H9 (cell line): ENCODE results near the gene KIAA1549. TPM values are rescaled to one million over a fixed set of nuclear protein-coding genes. Genes with fewer than 3 reads are reported as not detected.

ENCODE experiments used
- DNase-seq: peaks from one replicate; pipeline ENCODE4 v3.0.0-alpha.2; 2017
- H2AFZ ChIP-seq: one replicate; pipeline ENCODE4 v1.6.1; 2013; ENCODE audit warnings: mild to moderate bottlenecking, low read length, control low read depth, moderate library complexity
- H2AK5ac ChIP-seq: 2 replicates; pipeline ENCODE4 v1.6.1; 2013; ENCODE audit warnings: low read length, control low read depth, mixed read lengths; ENCODE audit not compliant: insufficient read length
- H2BK120ac ChIP-seq: one replicate; pipeline ENCODE4 v1.6.1; 2013; ENCODE audit warnings: low read depth, mild to moderate bottlenecking, low read length, control low read depth, inconsistent platforms; ENCODE audit not compliant: poor library complexity, severe bottlenecking
- H2BK12ac ChIP-seq: 2 replicates; pipeline ENCODE4 v1.6.1; 2013; ENCODE audit warnings: low read length, control low read depth, mixed read lengths, low read depth; ENCODE audit not compliant: insufficient read length
- H2BK15ac ChIP-seq: 2 replicates; pipeline ENCODE4 v1.6.1; 2013; ENCODE audit warnings: low read depth, low read length, control low read depth
- H2BK20ac ChIP-seq: one replicate; pipeline ENCODE4 v1.6.1; 2013; ENCODE audit warnings: low read depth, mild to moderate bottlenecking, low read length, control low read depth, inconsistent platforms; ENCODE audit not compliant: poor library complexity, severe bottlenecking
- H2BK5ac ChIP-seq: 2 replicates; pipeline ENCODE4 v1.6.1; 2013; ENCODE audit warnings: low read length, control low read depth, mixed read lengths; ENCODE audit not compliant: insufficient read length
- H3K14ac ChIP-seq: 2 replicates; pipeline ENCODE4 v1.6.1; 2013; ENCODE audit warnings: low read length, control low read depth; ENCODE audit not compliant: insufficient read depth
- H3K18ac ChIP-seq: 2 replicates; pipeline ENCODE4 v1.6.1; 2013; ENCODE audit warnings: low read depth, mild to moderate bottlenecking, mixed read lengths, low read length, control low read depth; ENCODE audit not compliant: insufficient read length
- H3K23ac ChIP-seq: 2 replicates; pipeline ENCODE4 v1.6.1; 2013; ENCODE audit warnings: low read length, control low read depth, mixed read lengths, low read depth; ENCODE audit not compliant: insufficient read length
- H3K23me2 ChIP-seq: 2 replicates; pipeline ENCODE4 v1.6.1; 2013; ENCODE audit warnings: low read depth, mild to moderate bottlenecking, mixed read lengths, low read length, control low read depth; ENCODE audit not compliant: insufficient read length, poor library complexity, severe bottlenecking
- H3K27ac ChIP-seq: 2 replicates; pipeline ENCODE4 v1.5.1; 2013; ENCODE audit warnings: low read length, control low read depth, mixed read lengths, low read depth; ENCODE audit not compliant: insufficient read length
- H3K27me3 ChIP-seq: 2 replicates; pipeline ENCODE4 v1.6.1; 2013; ENCODE audit warnings: low read length, control low read depth, inconsistent platforms; ENCODE audit not compliant: insufficient read depth
- H3K4ac ChIP-seq: 2 replicates; pipeline ENCODE4 v1.6.1; 2013; ENCODE audit warnings: low read depth, mild to moderate bottlenecking, control low read depth, inconsistent platforms, low read length, moderate library complexity
- H3K4me1 ChIP-seq: 2 replicates; pipeline ENCODE4 v1.6.1; 2013; ENCODE audit warnings: low read length, control low read depth, inconsistent platforms; ENCODE audit not compliant: insufficient read depth
- H3K4me2 ChIP-seq: 2 replicates; pipeline ENCODE4 v1.6.1; 2013; ENCODE audit warnings: low read length, control low read depth, mixed read lengths; ENCODE audit not compliant: insufficient read length, insufficient read depth
- H3K56ac ChIP-seq: 2 replicates; pipeline ENCODE4 v1.6.1; 2013; ENCODE audit warnings: low read depth, mild to moderate bottlenecking, mixed read lengths, low read length, control low read depth; ENCODE audit not compliant: insufficient read length
- H3K79me1 ChIP-seq: 2 replicates; pipeline ENCODE4 v1.6.1; 2013; ENCODE audit warnings: low read depth, mild to moderate bottlenecking, moderate library complexity, low read length, control low read depth, inconsistent platforms; ENCODE audit not compliant: insufficient read depth, poor library complexity, severe bottlenecking
- H3K79me2 ChIP-seq: 2 replicates; pipeline ENCODE4 v1.6.1; 2013; ENCODE audit warnings: low read length, control low read depth, inconsistent platforms; ENCODE audit not compliant: insufficient read depth
- H3K9ac ChIP-seq: 2 replicates; pipeline ENCODE4 v1.6.1; 2013; ENCODE audit warnings: low read length, control low read depth, mixed read lengths; ENCODE audit not compliant: insufficient read length; ENCODE audit errors: extremely low read depth
- H3K9me3 ChIP-seq: one replicate; pipeline ENCODE4 v1.6.1; 2013; ENCODE audit warnings: low read depth, low read length, inconsistent platforms; ENCODE audit not compliant: control insufficient read depth
- H3T11ph ChIP-seq: one replicate; pipeline ENCODE4 v1.6.1; 2013; ENCODE audit warnings: mild to moderate bottlenecking, low read length, control low read depth, inconsistent platforms
- H4K20me1 ChIP-seq: one replicate; pipeline ENCODE4 v1.6.1; 2013; ENCODE audit not compliant: control insufficient read depth, insufficient read length, insufficient read depth
- H4K5ac ChIP-seq: 2 replicates; pipeline ENCODE4 v1.6.1; 2013; ENCODE audit warnings: low read depth, mild to moderate bottlenecking, mixed read lengths, low read length, control low read depth; ENCODE audit not compliant: insufficient read length
- H4K8ac ChIP-seq: replicated peaks from 2 replicates; pipeline ENCODE4 v1.6.1; 2013; ENCODE audit warnings: low read length, control low read depth, mixed read lengths, low read depth; ENCODE audit not compliant: insufficient read length
- H4K91ac ChIP-seq: 2 replicates; pipeline ENCODE4 v1.6.1; 2013; ENCODE audit warnings: low read depth, mild to moderate bottlenecking, moderate library complexity, mixed read lengths, low read length, control low read depth; ENCODE audit not compliant: insufficient read length
- H3K27ac Mint-ChIP-seq, 3 experiments: 2 replicates in 2 of 3; 3 replicates in 1 of 3; pipeline ENCODE4 v1.8.0; 2020 to 2021; ENCODE audit warnings: mixed read lengths in 3 of 3, mild to moderate bottlenecking in 1 of 3, moderate library complexity in 1 of 3
- H3K27me3 Mint-ChIP-seq: 2 replicates; pipeline ENCODE4 v1.8.0; 2021; ENCODE audit warnings: low read depth, mild to moderate bottlenecking, moderate library complexity, mixed read lengths
- H3K36me3 Mint-ChIP-seq, 3 experiments: 2 replicates in 2 of 3; 3 replicates in 1 of 3; pipeline ENCODE4 v1.8.0; 2020 to 2021; ENCODE audit warnings: low read depth in 3 of 3, mixed read lengths in 3 of 3; ENCODE audit not compliant: insufficient read depth in 1 of 3
- H3K4me1 Mint-ChIP-seq, 2 experiments: 2 replicates each; pipeline ENCODE4 v1.8.0; 2020; ENCODE audit warnings: mixed read lengths in 2 of 2
- H3K4me3 Mint-ChIP-seq, 2 experiments: 2 replicates in 1 of 2; 3 replicates in 1 of 2; pipeline ENCODE4 v1.8.0; 2020 to 2021; ENCODE audit warnings: mild to moderate bottlenecking in 2 of 2, mixed read lengths in 2 of 2, moderate library complexity in 1 of 2
- H3K9me3 Mint-ChIP-seq, 2 experiments: 2 replicates in 1 of 2; 3 replicates in 1 of 2; pipeline ENCODE4 v1.8.0; 2020; ENCODE audit warnings: mild to moderate bottlenecking in 2 of 2, mixed read lengths in 2 of 2, moderate library complexity in 1 of 2
- WGBS: extraction: QIAGEN DNeasy Blood & Tissue Kit; methylation state at CpG from one replicate; pipeline ENCODE4 v1.1.7; 2013; ENCODE audit warnings: missing lambda C conversion rate, low lambda C conversion rate, mixed read lengths; ENCODE audit not compliant: insufficient read length; ENCODE audit errors: extremely low coverage; 5-methylcytosine and 5-hydroxymethylcytosine counted together
- total RNA-seq: library from RNA; stranded (reverse); gene quantifications from 2 replicates; pipeline ENCODE4 v1.2.1, GENCODE V29; 2021
- TF ChIP-seq, protein P1 (sequence below): fragments of 200-600 bp; sonication (generic); conservative IDR thresholded peaks from 3 replicates; pipeline ENCODE4 v1.8.0; 2021; ENCODE audit warnings: antibody characterized with exemption, mild to moderate bottlenecking

Gene KIAA1549
- total RNA-seq, 1 experiment from 2014 or later: 11.9 TPM

DNA sequence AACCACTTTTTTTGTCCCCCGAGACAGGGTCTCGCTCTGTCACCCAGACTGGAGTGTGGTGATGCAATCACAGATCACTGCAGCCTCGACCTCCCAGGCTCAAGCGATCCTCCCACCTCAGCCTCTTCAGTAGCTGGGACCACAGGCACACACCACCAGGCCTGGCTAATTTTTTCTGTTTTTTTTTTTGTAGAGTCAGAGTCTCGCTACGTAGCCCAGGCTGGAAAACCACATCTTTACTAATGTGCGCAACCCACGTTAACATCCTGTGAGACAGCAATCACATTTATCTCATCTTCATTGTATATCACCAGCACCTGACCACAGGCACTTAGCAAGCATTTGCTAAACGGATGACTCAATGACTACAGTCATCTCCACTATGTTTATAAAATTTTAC is 105.4 kb downstream of the KIAA1549 start:
- H3K27me3 Mint-ChIP-seq: no peaks in the 10 kb centered on the region
- Histone ChIP-seq H3K27ac (no peak overlapping the region), H2BK20ac (no peak overlapping the region), H3K27me3 (no peaks in the 10 kb centered on the region), H3K4ac (no peak overlapping the region), H3K14ac (no peak overlapping the region), H3K9me3 (no peaks in the 10 kb centered on the region), H3K23ac (no peak overlapping the region), H2AFZ (no peak overlapping the region), H3K9ac (no peak overlapping the region), H4K20me1 (no peaks in the 10 kb centered on the region), H2BK120ac (no peak overlapping the region), H3K79me2 (no peaks in the 10 kb centered on the region), H3T11ph (no peak overlapping the region), H2BK5ac (no peak overlapping the region), H3K79me1 (no peaks in the 10 kb centered on the region), H4K91ac (no peak overlapping the region), H3K4me1 (no peaks in the 10 kb centered on the region), H4K5ac (no peak overlapping the region), H3K18ac (no peak overlapping the region), H4K8ac (no peak overlapping the region), H3K56ac (no peak overlapping the region), H3K23me2 (no peaks in the 10 kb centered on the region), H2AK5ac (no peak overlapping the region), H3K4me2 (no peak overlapping the region), H2BK15ac (no peak overlapping the region), H2BK12ac (no peak overlapping the region)
- peaks cover 0 to 5% of the 10 kb centered on the region in 2 experiments; a peak in 1 of 4 replicates for H3K4me1 Mint-ChIP-seq
- no peak for DNase-seq
- no CpG with 5 or more reads among the region's 9 CpGs for WGBS
- peaks cover 15 to 32% (median 27%) of the 10 kb centered on the region in 3 experiments; a peak in 6 of 7 replicates for H3K36me3 Mint-ChIP-seq
- TF ChIP-seq, protein P1, sequence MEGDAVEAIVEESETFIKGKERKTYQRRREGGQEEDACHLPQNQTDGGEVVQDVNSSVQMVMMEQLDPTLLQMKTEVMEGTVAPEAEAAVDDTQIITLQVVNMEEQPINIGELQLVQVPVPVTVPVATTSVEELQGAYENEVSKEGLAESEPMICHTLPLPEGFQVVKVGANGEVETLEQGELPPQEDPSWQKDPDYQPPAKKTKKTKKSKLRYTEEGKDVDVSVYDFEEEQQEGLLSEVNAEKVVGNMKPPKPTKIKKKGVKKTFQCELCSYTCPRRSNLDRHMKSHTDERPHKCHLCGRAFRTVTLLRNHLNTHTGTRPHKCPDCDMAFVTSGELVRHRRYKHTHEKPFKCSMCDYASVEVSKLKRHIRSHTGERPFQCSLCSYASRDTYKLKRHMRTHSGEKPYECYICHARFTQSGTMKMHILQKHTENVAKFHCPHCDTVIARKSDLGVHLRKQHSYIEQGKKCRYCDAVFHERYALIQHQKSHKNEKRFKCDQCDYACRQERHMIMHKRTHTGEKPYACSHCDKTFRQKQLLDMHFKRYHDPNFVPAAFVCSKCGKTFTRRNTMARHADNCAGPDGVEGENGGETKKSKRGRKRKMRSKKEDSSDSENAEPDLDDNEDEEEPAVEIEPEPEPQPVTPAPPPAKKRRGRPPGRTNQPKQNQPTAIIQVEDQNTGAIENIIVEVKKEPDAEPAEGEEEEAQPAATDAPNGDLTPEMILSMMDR: no peak
- H3K9me3 Mint-ChIP-seq: no peaks in the 10 kb centered on the region
- H3K4me3 Mint-ChIP-seq: no peak overlapping the region
- no peak overlapping the region for H3K27ac Mint-ChIP-seq
